ENCODE data around the gene PLEKHG4B.
A peak's percentile ranks its signal among the peaks of the same experiment; 100 is the strongest.
"Not testable (repeated sequence)": the region's sequence is repeated elsewhere in the genome, so short reads cannot be mapped to it uniquely, and the experiment has no call there.

The PLEKHG4B gene

DNA sequence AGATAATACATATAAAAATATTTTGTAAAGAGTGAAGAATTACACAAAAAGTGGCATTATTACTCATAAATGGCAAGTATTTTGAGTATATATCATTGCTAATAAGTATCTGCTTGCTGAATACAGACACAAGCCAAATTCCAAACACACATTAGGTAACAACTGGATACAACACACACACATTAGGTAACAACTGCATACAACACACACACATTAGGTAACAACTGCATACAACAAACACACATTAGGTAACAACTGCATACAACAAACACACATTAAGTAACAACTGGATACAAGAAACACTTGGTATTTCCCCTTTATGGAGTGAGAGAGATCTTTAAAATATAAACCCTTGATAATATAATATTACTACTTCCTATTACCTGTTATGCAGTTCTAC, 112.5 kb downstream of the PLEKHG4B start:
- no peak for DNase-seq (ENCODE audit: low spot score)

DNA sequence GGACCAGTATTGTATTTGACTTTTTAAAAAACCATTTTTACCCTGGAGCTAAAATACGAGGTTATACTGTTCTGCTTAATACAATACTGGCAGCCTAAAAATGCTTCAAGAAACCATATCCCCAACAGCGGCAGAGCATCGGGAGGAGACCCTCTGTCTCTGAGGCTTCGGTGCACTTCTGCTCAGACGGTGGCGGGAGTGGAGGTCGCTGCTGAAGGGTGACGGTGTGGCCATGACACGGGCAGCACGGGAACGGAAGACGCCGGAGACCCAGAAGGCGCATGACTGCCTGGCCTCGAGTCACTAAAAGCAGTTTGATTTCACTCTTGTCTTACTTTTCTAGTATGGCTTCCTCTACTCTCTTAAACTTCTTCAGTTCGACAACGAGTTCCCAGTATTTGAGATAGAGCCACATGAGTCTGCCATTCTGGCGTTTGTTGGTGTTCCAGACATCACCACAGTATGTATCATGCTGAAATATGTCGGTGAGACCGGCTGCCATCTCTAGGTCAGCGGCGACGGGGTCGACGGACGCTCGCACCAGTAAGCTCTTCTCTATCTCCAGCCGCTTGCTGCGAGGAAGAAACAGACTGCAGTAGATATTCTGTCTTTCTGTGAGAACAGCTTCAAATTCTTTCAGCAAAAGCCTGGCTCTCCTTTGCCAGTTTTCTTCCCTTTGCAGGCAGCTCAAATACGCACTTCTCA, 113.2 kb downstream of the PLEKHG4B start:
- no peak for DNase-seq (ENCODE audit: low spot score)

- no peak for DNase-seq (ENCODE audit: low spot score)
Observed at GRCh38 chr5:206406-206805, 114.4 kb downstream of the PLEKHG4B start.

- no peak for DNase-seq (ENCODE audit: low spot score)
Observed at GRCh38 chr5:206927-207536, 115.1 kb downstream of the PLEKHG4B start.

DNA sequence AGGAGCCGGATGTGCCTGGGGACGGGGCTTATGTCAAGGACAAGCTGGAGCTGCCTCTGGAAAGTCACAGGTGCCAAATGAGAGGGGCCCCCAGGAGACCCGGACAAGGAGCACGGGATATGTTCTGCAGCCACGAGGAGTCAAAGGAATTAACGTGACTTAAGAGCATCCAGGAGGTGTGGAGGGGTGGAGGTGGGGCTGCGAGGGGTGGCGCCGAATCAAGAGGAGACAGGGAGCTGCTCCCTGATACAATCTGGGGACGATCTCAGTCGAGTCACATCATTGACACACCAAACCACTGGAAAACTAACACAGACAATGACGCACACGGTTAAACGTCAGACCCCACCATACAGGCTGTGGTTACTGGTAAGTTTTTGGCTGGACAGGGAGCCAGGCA, 115.6 kb downstream of the PLEKHG4B start:
- no peak for DNase-seq (ENCODE audit: low spot score)

GRCh38 chr5:208449-209114, 116.6 kb downstream of the PLEKHG4B start:
- no peak for DNase-seq (ENCODE audit: low spot score)

GRCh38 chr5:213803-214395, 121.9 kb downstream of the PLEKHG4B start:
- no peak for DNase-seq (ENCODE audit: low spot score)

GRCh38 chr5:215256-215655, 123.3 kb downstream of the PLEKHG4B start:
- not testable (repeated sequence) for DNase-seq (ENCODE audit: low spot score)

DNA sequence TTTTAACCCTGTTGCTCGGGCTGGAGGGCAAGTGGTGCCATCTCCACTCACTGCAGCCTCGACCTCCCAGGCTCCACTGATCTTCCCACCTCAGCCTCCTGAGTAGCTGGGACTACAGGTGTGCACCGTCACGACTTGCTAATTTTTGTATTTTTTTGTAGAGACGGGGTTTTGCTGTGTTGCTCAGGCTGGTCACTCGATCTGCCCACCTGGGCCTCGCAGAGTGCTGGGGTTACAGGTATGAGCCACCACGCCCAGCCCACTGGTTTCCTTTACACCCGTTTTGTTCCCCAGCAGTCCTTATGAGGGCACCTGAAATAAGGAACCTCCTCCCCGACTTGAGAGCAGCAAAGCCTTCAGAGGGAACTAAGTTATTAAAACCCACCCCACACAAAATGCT, 124.1 kb downstream of the PLEKHG4B start:
- not testable (repeated sequence) for DNase-seq (ENCODE audit: low spot score)

GRCh38 chr5:217494-218456, 125.8 kb downstream of the PLEKHG4B start, which contains the start of the genes CCDC127 and SDHA:
Gene CCDC127 (minus strand): TSS chr5:218153. CDS start chr5:216849, 1,304 bp downstream.
Gene SDHA (plus strand): TSS chr5:218320. CDS start chr5:218356, 36 bp downstream.
- DNase-seq (ENCODE audit: low spot score) = peak; percentile 100

DNA sequence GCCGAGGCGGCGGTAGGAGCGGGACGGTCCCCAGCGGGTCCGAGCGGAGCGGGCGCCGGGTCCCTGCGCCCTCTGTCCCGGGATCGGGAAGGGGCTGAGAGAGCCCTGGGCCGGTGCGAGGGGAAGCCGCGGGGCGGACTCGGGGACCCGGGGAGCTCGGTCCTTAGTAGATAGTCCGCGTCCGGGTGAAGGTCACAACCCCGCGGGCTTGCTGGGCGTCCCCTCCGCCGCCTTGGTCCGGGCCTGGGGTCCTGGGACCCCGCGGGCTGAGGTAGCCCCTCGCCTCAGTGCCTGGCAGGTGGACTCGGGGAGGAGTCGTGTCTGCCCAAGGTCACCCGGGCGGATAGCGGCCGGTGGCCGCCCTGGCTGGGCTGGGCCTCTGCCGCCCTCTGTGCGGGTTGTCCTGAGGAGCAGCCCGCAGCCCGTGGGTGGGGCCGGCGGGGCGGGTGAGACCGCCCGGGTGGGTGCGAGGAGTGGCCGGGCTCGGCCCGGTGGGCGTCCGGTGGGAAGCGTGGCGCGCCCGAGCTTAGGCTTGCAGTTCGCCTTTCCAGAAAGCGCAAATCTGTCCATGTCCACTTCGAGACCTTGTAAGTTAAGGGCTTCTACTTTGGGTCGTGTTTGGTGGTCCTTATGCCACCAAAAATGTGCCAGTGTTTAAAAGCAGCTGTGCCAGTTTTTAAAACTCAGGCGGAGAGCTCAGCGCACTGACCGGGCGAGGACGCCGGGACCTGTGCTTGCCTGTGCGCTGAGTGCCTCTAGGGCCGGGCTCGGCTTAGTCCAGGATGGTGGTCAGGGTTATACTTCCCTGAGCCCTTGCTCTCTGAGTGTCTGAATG, 126.7 kb downstream of the PLEKHG4B start:
- DNase-seq (ENCODE audit: low spot score) = no peak

DNA sequence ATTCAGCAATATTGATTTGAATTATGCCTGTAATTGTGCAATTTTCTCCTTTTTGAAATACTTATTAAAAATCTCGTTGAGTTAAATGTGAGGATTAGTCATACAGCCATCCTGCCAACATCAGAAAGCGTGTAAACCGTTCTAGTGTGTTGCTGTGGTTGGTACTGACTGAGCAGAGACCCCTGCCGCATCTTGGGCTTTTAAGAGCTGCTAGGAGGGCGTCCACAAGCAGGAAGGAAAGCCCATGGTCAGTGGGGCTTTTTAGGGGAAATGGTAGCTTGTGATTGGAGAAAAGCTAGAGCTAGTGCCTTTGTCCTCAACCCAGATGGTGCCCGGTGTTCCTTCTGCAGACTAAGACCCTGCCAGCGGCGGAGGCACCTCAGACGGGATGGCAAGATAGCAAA, 127.5 kb downstream of the PLEKHG4B start:
- DNase-seq (ENCODE audit: low spot score) = no peak

GRCh38 chr5:219991-220390, 128.0 kb downstream of the PLEKHG4B start:
- DNase-seq (ENCODE audit: low spot score) = no peak

- DNase-seq (ENCODE audit: low spot score) = not testable (repeated sequence)
Observed at GRCh38 chr5:222951-223715, 131.2 kb downstream of the PLEKHG4B start.

- DNase-seq (ENCODE audit: low spot score) = no peak
Observed at GRCh38 chr5:223791-224190, 131.8 kb downstream of the PLEKHG4B start.

DNA sequence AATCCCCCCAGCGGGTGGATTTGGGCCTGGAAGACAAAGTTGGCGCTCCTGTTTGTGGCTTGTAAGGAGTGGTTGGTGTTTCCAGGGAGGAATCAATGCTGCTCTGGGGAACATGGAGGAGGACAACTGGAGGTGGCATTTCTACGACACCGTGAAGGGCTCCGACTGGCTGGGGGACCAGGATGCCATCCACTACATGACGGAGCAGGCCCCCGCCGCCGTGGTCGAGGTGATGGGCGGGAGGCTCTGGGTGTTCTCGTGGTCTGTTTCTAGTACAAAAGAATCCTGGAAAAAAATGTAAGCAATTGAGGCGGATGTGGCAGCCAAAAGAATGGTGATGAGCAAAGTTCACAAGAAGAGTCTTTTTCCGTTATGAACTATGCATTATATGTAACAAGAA, 133.4 kb downstream of the PLEKHG4B start:
- DNase-seq (ENCODE audit: low spot score) = no peak

GRCh38 chr5:227375-227774, 135.4 kb downstream of the PLEKHG4B start:
- DNase-seq (ENCODE audit: low spot score) = not testable (repeated sequence)

- no peak for DNase-seq (ENCODE audit: low spot score)
Observed at GRCh38 chr5:228886-229285, 136.9 kb downstream of the PLEKHG4B start.

- no peak for DNase-seq (ENCODE audit: low spot score)
Observed at GRCh38 chr5:230711-231110, 138.7 kb downstream of the PLEKHG4B start.

GRCh38 chr5:231661-232060, 139.7 kb downstream of the PLEKHG4B start:
- DNase-seq (ENCODE audit: low spot score) = no peak
